Mononuclear cell (primary cell): ENCODE results near the gene SRGAP2C. TPM values are rescaled to one million over a fixed set of nuclear protein-coding genes. Genes with fewer than 3 reads are reported as not detected.
"Not testable (repeated sequence)": the region's sequence is repeated elsewhere in the genome, so short reads cannot be mapped to it uniquely, and the experiment has no call there.

Experiments used
- H3K27me3 ChIP-seq: 2 replicates; pipeline ENCODE4 v1.6.0; 2011; ENCODE audit warnings: low read length, control low read depth; ENCODE audit not compliant: insufficient read depth
- H3K4me1 ChIP-seq: 2 replicates; pipeline ENCODE4 v1.5.1; 2011; ENCODE audit warnings: mild to moderate bottlenecking, low read length, control low read depth; ENCODE audit not compliant: insufficient read depth
- H3K4me3 ChIP-seq: 2 replicates; pipeline ENCODE4 v1.5.1; 2011; ENCODE audit warnings: mild to moderate bottlenecking, low read length, moderate library complexity
- H3K9me3 ChIP-seq: 2 replicates; pipeline ENCODE4 v1.5.1; 2011; ENCODE audit warnings: low read depth, mild to moderate bottlenecking, control low read depth, low read length
- total RNA-seq: library from RNA; depleted of rRNA; stranded (reverse); fragments of >200 nt; gene quantifications from one replicate; pipeline ENCODE4 v1.2.3, GENCODE V29; 2012

SRGAP2C gene
- 10.6 TPM for total RNA-seq

GRCh38 chr1:121184290-121185127 lies at the start of gene SRGAP2C, which contains the start of gene FAM72B:
Gene SRGAP2C (plus strand): TSS chr1:121184975. CDS start chr1:121187447, 2,472 bp downstream.
Gene FAM72B (minus strand): TSS chr1:121184340. CDS start chr1:121183489, 851 bp downstream.
- peak within 1 kb of the TSS; percentile 23 for H3K4me3 ChIP-seq
- not testable (repeated sequence) for H3K9me3 ChIP-seq, H3K27me3 ChIP-seq, H3K4me1 ChIP-seq

GRCh38 chr1:121140393-121140792 lies 44.4 kb upstream of the SRGAP2C start:
- not testable (repeated sequence) for H3K4me1 ChIP-seq, H3K4me3 ChIP-seq, H3K27me3 ChIP-seq, H3K9me3 ChIP-seq

- not testable (repeated sequence) for H3K4me1 ChIP-seq, H3K27me3 ChIP-seq
Measured at GRCh38 chr1:121148489-121149190, 36.1 kb upstream of the SRGAP2C start.

GRCh38 chr1:121151294-121151693 lies 33.5 kb upstream of the SRGAP2C start:
- not testable (repeated sequence) for H3K9me3 ChIP-seq, H3K27me3 ChIP-seq, H3K4me1 ChIP-seq, H3K4me3 ChIP-seq

More at GRCh38 chr1:121148489-121149190, 36.1 kb upstream of the SRGAP2C start:
- H3K4me3 ChIP-seq, H3K9me3 ChIP-seq: not testable (repeated sequence)

GRCh38 chr1:121152788-121153187 lies 32.0 kb upstream of the SRGAP2C start:
- not testable (repeated sequence) for H3K27me3 ChIP-seq, H3K9me3 ChIP-seq, H3K4me3 ChIP-seq, H3K4me1 ChIP-seq

- H3K9me3 ChIP-seq, H3K4me1 ChIP-seq, H3K4me3 ChIP-seq, H3K27me3 ChIP-seq: not testable (repeated sequence)
Measured at GRCh38 chr1:121154811-121155210, 30.0 kb upstream of the SRGAP2C start.

GRCh38 chr1:121155671-121156358 lies 29.0 kb upstream of the SRGAP2C start:
- H3K4me3 ChIP-seq, H3K27me3 ChIP-seq, H3K4me1 ChIP-seq, H3K9me3 ChIP-seq: not testable (repeated sequence)

GRCh38 chr1:121156958-121157603 lies 27.7 kb upstream of the SRGAP2C start:
- not testable (repeated sequence) for H3K9me3 ChIP-seq, H3K4me3 ChIP-seq

GRCh38 chr1:121157609-121158008 lies 27.2 kb upstream of the SRGAP2C start:
- H3K9me3 ChIP-seq, H3K4me1 ChIP-seq, H3K4me3 ChIP-seq, H3K27me3 ChIP-seq: not testable (repeated sequence)

More at GRCh38 chr1:121156958-121157603, 27.7 kb upstream of the SRGAP2C start:
- not testable (repeated sequence) for H3K27me3 ChIP-seq, H3K4me1 ChIP-seq

- H3K9me3 ChIP-seq, H3K4me1 ChIP-seq, H3K4me3 ChIP-seq, H3K27me3 ChIP-seq: not testable (repeated sequence)
Measured at GRCh38 chr1:121160118-121160517, 24.7 kb upstream of the SRGAP2C start.

GRCh38 chr1:121161199-121161901 lies 23.4 kb upstream of the SRGAP2C start:
- not testable (repeated sequence) for H3K4me1 ChIP-seq, H3K9me3 ChIP-seq, H3K4me3 ChIP-seq, H3K27me3 ChIP-seq

GRCh38 chr1:121163850-121164757 lies 20.7 kb upstream of the SRGAP2C start:
- H3K4me3 ChIP-seq, H3K9me3 ChIP-seq, H3K27me3 ChIP-seq, H3K4me1 ChIP-seq: not testable (repeated sequence)

GRCh38 chr1:121165296-121165695 lies 19.5 kb upstream of the SRGAP2C start:
- H3K4me3 ChIP-seq, H3K9me3 ChIP-seq, H3K27me3 ChIP-seq, H3K4me1 ChIP-seq: not testable (repeated sequence)
